Testis (tissue), 2 donors: ENCODE data around the gene MAGI1.

Source experiments
- CTCF ChIP-seq, 3 experiments: fragments of 450-650 bp in 2 of 3; fragments of 200-600 bp in 1 of 3; sonication (generic) in 1 of 3; IDR thresholded peaks; one replicate each; pipeline ENCODE4 v1.5.1; 2016 to 2019; ENCODE audit warnings: antibody characterized with exemption in 3 of 3, mild to moderate bottlenecking in 2 of 3, moderate library complexity in 1 of 3
- POLR2A ChIP-seq: fragments of 450-650 bp; IDR thresholded peaks from one replicate; pipeline ENCODE4 v1.6.1; 2017; ENCODE audit warnings: antibody characterized with exemption, mild to moderate bottlenecking, moderate library complexity

GRCh38 chr3:65848024-65848423, 190.7 kb downstream of the MAGI1 start:
- TF ChIP-seq CTCF (IDR thresholded peaks at IDR 0.05) (no peak), POLR2A (no peak)
